Bronchial epithelial cell (primary cell): Measurements from ENCODE around the gene MSRB1. TPM values are rescaled to one million over a fixed set of nuclear protein-coding genes. Genes with fewer than 3 reads are reported as not detected.

Experiments
- DNase-seq: peaks from one replicate; pipeline ENCODE4 v3.0.0-alpha.2; 2010; ENCODE audit warnings: low read depth
- FAIRE-seq: peaks from 2 replicates; lab custom pipeline; 2011; peaks lifted over from hg19 to GRCh38; lab: Jason Lieb, UNC
- H3K27me3 ChIP-seq: 2 replicates; pipeline ENCODE4 v1.5.1; 2011; ENCODE audit warnings: low read length; ENCODE audit not compliant: control insufficient read depth, insufficient read depth
- H3K36me3 ChIP-seq: 2 replicates; pipeline ENCODE4 v1.5.1; 2011; ENCODE audit warnings: low read length; ENCODE audit not compliant: control insufficient read depth, insufficient read depth
- H3K4me3 ChIP-seq: 2 replicates; pipeline ENCODE4 v1.5.1; 2011; ENCODE audit warnings: mild to moderate bottlenecking, low read depth, low read length, control low read depth
- CTCF ChIP-seq: IDR thresholded peaks from 2 replicates; pipeline ENCODE4 v1.5.1; 2011; ENCODE audit warnings: mild to moderate bottlenecking, moderate library complexity, low read length, control low read depth, inconsistent platforms; ENCODE audit not compliant: insufficient read depth, severe bottlenecking
- total RNA-seq: library from RNA; depleted of rRNA; stranded (reverse); fragments of >200 nt; gene quantifications from 2 replicates; pipeline ENCODE4 v1.2.1, GENCODE V29; 2014

The MSRB1 gene
- total RNA-seq, 1 donor from 2014 or later: 2.9 TPM

- Histone ChIP-seq H3K36me3 (no peaks in the 10 kb centered on the region), H3K4me3 (no peak overlapping the region), H3K27me3 (peaks cover 47% of the 10 kb centered on the region)
- TF ChIP-seq CTCF: no peak
- FAIRE-seq: no peak
- no peak for DNase-seq
These were observed 23.5 kb downstream of the MSRB1 start for GRCh38 chr16:1919327-1919998.

- no peak within 1 kb of the TSS for H3K4me3 ChIP-seq
- DNase-seq (no peak), FAIRE-seq (no peak)
- peaks cover 43% of the 10 kb centered on the region for H3K27me3 ChIP-seq
- no peaks in the 10 kb centered on the region for H3K36me3 ChIP-seq
- TF ChIP-seq CTCF: no peak
These were observed 24.4 kb downstream of the MSRB1 start, which contains the start of gene HS3ST6 for GRCh38 chr16:1918351-1919326. Gene HS3ST6 (minus strand): TSS chr16:1918415. CDS start chr16:1918323, 92 bp downstream.

- DNase-seq: no peak
- H3K36me3 ChIP-seq: no peaks in the 10 kb centered on the region
- no peak for FAIRE-seq
- no peak for TF ChIP-seq CTCF
- peaks cover 39% of the 10 kb centered on the region for H3K27me3 ChIP-seq
- no peak overlapping the region for H3K4me3 ChIP-seq
These were observed 25.2 kb downstream of the MSRB1 start for GRCh38 chr16:1917665-1918350.

- Histone ChIP-seq H3K4me3 (no peak overlapping the region), H3K36me3 (no peaks in the 10 kb centered on the region), H3K27me3 (peaks cover 39% of the 10 kb centered on the region)
- no peak for TF ChIP-seq CTCF
- FAIRE-seq (no peak), DNase-seq (no peak)
These were observed 25.8 kb downstream of the MSRB1 start for GRCh38 chr16:1917056-1917664.

- no peak for TF ChIP-seq CTCF
- no peak for FAIRE-seq
- no peak for DNase-seq
- Histone ChIP-seq H3K36me3 (no peaks in the 10 kb centered on the region), H3K27me3 (peaks cover 39% of the 10 kb centered on the region), H3K4me3 (no peak overlapping the region)
These were observed 26.4 kb downstream of the MSRB1 start for GRCh38 chr16:1916640-1916990.
